HepG2 (cell line): Measurements from ENCODE around the gene SLC5A4. TPM values are rescaled to one million over a fixed set of nuclear protein-coding genes. Genes with fewer than 3 reads are reported as not detected.

Source experiments
- ARHGAP35 ChIP-seq: sonication (generic); formaldehyde crosslinking; IDR thresholded peaks from 2 replicates; pipeline ENCODE4 v1.9.0; 2022; ENCODE audit warnings: mild to moderate bottlenecking, inconsistent platforms, moderate library complexity, missing genetic modification reagents, borderline replicate concordance
- BRCA1 ChIP-seq: sonication (generic); formaldehyde crosslinking; IDR thresholded peaks from 2 replicates; pipeline ENCODE4 v1.4.0; 2020; ENCODE audit warnings: missing genetic modification reagents
- CCDC6 ChIP-seq: sonication (generic); formaldehyde crosslinking; IDR thresholded peaks from 2 replicates; pipeline ENCODE4 v1.8.1; 2022; ENCODE audit warnings: mild to moderate bottlenecking, missing genetic modification reagents, moderate library complexity
- MAFF ChIP-seq: IDR thresholded peaks from 2 replicates; pipeline ENCODE4 v1.6.1; 2011; ENCODE audit warnings: low read depth, low read length, improper control_type of control experiment
- MAFK ChIP-seq, 2 experiments: IDR thresholded peaks in 1 of 2; conservative IDR thresholded peaks in 1 of 2; 2 replicates each; pipeline ENCODE4 v1.6.1; 2011; ENCODE audit warnings: improper control_type of control experiment in 2 of 2, low read length in 2 of 2
- MAZ ChIP-seq, 2 experiments: sonication (generic) in 1 of 2; formaldehyde crosslinking in 1 of 2; IDR thresholded peaks; 2 replicates each; pipeline versions ENCODE4 v1.5.0 to v1.6.1; 2012 to 2020; ENCODE audit warnings: low read depth in 2 of 2, mild to moderate bottlenecking in 2 of 2, borderline replicate concordance in 1 of 2, improper control_type of control experiment in 1 of 2, low read length in 1 of 2, missing genetic modification reagents in 1 of 2, moderate library complexity in 1 of 2
- MYPOP ChIP-seq: sonication (generic); formaldehyde crosslinking; IDR thresholded peaks from 2 replicates; pipeline ENCODE4 v1.8.1; 2023; ENCODE audit warnings: mild to moderate bottlenecking, moderate library complexity, missing genetic modification reagents
- NFIC ChIP-seq: IDR thresholded peaks from 2 replicates; pipeline ENCODE4 v1.6.1; 2012; ENCODE audit warnings: mild to moderate bottlenecking, low read length, inconsistent platforms
- PHF20 ChIP-seq: sonication (generic); formaldehyde crosslinking; IDR thresholded peaks from 2 replicates; pipeline ENCODE4 v1.5.0; 2020; ENCODE audit warnings: mild to moderate bottlenecking, missing genetic modification reagents
- PLRG1 ChIP-seq: fragments of 450-650 bp; conservative IDR thresholded peaks from 2 replicates; pipeline ENCODE4 v1.6.1; 2016
- POGK ChIP-seq: sonication (generic); formaldehyde crosslinking; conservative IDR thresholded peaks from 2 replicates; pipeline ENCODE4 v1.8.0; 2022; ENCODE audit warnings: mild to moderate bottlenecking, moderate library complexity, missing genetic modification reagents
- WIZ ChIP-seq: sonication (generic); formaldehyde crosslinking; IDR thresholded peaks from 2 replicates; pipeline ENCODE4 v1.5.1; 2020; ENCODE audit warnings: mild to moderate bottlenecking, missing genetic modification reagents
- YEATS2 ChIP-seq: sonication (generic); formaldehyde crosslinking; IDR thresholded peaks from 2 replicates; pipeline ENCODE4 v1.4.0; 2020; ENCODE audit warnings: missing genetic modification reagents, borderline replicate concordance
- ZNF3 ChIP-seq: IDR thresholded peaks from 2 replicates; pipeline ENCODE4 v1.7.0; 2017; ENCODE audit warnings: inconsistent platforms
- ZNF629 ChIP-seq: sonication (generic); formaldehyde crosslinking; conservative IDR thresholded peaks from 2 replicates; pipeline ENCODE4 v1.5.0; 2020; ENCODE audit warnings: missing genetic modification reagents
- ZNF790 ChIP-seq: sonication (generic); formaldehyde crosslinking; IDR thresholded peaks from 2 replicates; pipeline ENCODE4 v1.8.0; 2022; ENCODE audit warnings: missing genetic modification reagents, mild to moderate bottlenecking, borderline replicate concordance
- ZNF841 ChIP-seq: sonication (generic); formaldehyde crosslinking; IDR thresholded peaks from 2 replicates; pipeline ENCODE4 v1.8.1; 2023; ENCODE audit warnings: missing genetic modification reagents, borderline replicate concordance
- ZNF891 ChIP-seq: sonication (generic); formaldehyde crosslinking; IDR thresholded peaks from 2 replicates; pipeline ENCODE4 v1.5.0; 2020; ENCODE audit warnings: mild to moderate bottlenecking, missing genetic modification reagents
- polyA plus RNA-seq, 8 experiments: library from polyadenylated mRNA; depleted of rRNA in 3 of 8; stranded (reverse) in 7 of 8; unstranded in 1 of 8; fragments of >200 nt; fragmentation: Illumina TruSeq in 4 of 8; extraction: Trizol in 4 of 8; gene quantifications; 2 replicates each; pipeline versions ENCODE4 v1.2.1 to v1.2.3, GENCODE V29; 2011 to 2016; ENCODE audit warnings: low read depth in 4 of 8, missing spikeins in 1 of 8, mixed read lengths in 1 of 8; ENCODE audit not compliant: insufficient read depth in 1 of 8
- total RNA-seq, 5 experiments: library from RNA; depleted of rRNA; stranded (reverse); fragments of >200 nt; fragmentation: Illumina TruSeq; extraction: Trizol; gene quantifications; 2 replicates each; pipeline ENCODE4 v1.2.3, GENCODE V29; 2016; ENCODE audit warnings: low read depth in 1 of 5
- TF ChIP-seq, protein P1 (sequence below): sonication (generic); formaldehyde crosslinking; IDR thresholded peaks from 2 replicates; pipeline ENCODE4 v1.4.0; 2020; ENCODE audit warnings: missing genetic modification reagents
- TF ChIP-seq, protein P2 (sequence below): sonication (generic); formaldehyde crosslinking; IDR thresholded peaks from 2 replicates; pipeline ENCODE4 v1.4.0; 2020; ENCODE audit warnings: low read depth, missing genetic modification reagents

Gene SLC5A4
- total and polyA plus RNA-seq, 2 of the 13 experiments (the other 11 are each of a cell fraction or from before 2014, with no cell fraction given) = not detected

- TF ChIP-seq, protein P1, sequence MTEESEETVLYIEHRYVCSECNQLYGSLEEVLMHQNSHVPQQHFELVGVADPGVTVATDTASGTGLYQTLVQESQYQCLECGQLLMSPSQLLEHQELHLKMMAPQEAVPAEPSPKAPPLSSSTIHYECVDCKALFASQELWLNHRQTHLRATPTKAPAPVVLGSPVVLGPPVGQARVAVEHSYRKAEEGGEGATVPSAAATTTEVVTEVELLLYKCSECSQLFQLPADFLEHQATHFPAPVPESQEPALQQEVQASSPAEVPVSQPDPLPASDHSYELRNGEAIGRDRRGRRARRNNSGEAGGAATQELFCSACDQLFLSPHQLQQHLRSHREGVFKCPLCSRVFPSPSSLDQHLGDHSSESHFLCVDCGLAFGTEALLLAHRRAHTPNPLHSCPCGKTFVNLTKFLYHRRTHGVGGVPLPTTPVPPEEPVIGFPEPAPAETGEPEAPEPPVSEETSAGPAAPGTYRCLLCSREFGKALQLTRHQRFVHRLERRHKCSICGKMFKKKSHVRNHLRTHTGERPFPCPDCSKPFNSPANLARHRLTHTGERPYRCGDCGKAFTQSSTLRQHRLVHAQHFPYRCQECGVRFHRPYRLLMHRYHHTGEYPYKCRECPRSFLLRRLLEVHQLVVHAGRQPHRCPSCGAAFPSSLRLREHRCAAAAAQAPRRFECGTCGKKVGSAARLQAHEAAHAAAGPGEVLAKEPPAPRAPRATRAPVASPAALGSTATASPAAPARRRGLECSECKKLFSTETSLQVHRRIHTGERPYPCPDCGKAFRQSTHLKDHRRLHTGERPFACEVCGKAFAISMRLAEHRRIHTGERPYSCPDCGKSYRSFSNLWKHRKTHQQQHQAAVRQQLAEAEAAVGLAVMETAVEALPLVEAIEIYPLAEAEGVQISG (CRISPR knock-in tag) = peak; percentile 56; the same call in 1 of the 2 replicates
- TF ChIP-seq MYPOP (CRISPR knock-in tag) = peak; percentile 69; the same call in 1 of the 2 replicates
- no peak for TF ChIP-seq ZNF841 (CRISPR knock-in tag)
- TF ChIP-seq NFIC = no peak
- 0 out of 2 replicates have a peak, but pooled peaks have one; percentile 18 for TF ChIP-seq ARHGAP35 (CRISPR knock-in tag)
- TF ChIP-seq YEATS2 = peak; percentile 28; the same call in 1 of the 2 replicates
- TF ChIP-seq BRCA1 (CRISPR knock-in tag) = no peak
- TF ChIP-seq MAFK (conservative IDR thresholded peaks at IDR 0.05 in 1 of 2, IDR thresholded peaks at IDR 0.05 in 1 of 2; ENCODE audit: low read length in 2 of 2) = no peak
- TF ChIP-seq MAZ (IDR thresholded peaks at IDR 0.05; ENCODE audit: borderline replicate concordance, low read depth, low read length) = peak; percentile 57; the same call in 1 of the 2 replicates
- no peak for TF ChIP-seq MAZ (CRISPR knock-in tag; IDR thresholded peaks at IDR 0.05; ENCODE audit: low read depth)
- TF ChIP-seq CCDC6 = no peak
- TF ChIP-seq PHF20 (CRISPR knock-in tag) = 0 out of 2 replicates have a peak, but pooled peaks have one; percentile 11
- TF ChIP-seq PLRG1 = no peak
- TF ChIP-seq ZNF3 = no peak
- 0 out of 2 replicates have a peak, but pooled peaks have one; percentile 32 for TF ChIP-seq ZNF629 (CRISPR knock-in tag)
- TF ChIP-seq POGK (CRISPR knock-in tag) = peak; percentile 47; the same call in 1 of the 2 replicates
- no peak for TF ChIP-seq WIZ (CRISPR knock-in tag)
- TF ChIP-seq MAFF = no peak
- no peak for TF ChIP-seq ZNF790
- TF ChIP-seq ZNF891 (CRISPR knock-in tag) = 0 out of 2 replicates have a peak, but pooled peaks have one; percentile 38
- TF ChIP-seq, protein P2, sequence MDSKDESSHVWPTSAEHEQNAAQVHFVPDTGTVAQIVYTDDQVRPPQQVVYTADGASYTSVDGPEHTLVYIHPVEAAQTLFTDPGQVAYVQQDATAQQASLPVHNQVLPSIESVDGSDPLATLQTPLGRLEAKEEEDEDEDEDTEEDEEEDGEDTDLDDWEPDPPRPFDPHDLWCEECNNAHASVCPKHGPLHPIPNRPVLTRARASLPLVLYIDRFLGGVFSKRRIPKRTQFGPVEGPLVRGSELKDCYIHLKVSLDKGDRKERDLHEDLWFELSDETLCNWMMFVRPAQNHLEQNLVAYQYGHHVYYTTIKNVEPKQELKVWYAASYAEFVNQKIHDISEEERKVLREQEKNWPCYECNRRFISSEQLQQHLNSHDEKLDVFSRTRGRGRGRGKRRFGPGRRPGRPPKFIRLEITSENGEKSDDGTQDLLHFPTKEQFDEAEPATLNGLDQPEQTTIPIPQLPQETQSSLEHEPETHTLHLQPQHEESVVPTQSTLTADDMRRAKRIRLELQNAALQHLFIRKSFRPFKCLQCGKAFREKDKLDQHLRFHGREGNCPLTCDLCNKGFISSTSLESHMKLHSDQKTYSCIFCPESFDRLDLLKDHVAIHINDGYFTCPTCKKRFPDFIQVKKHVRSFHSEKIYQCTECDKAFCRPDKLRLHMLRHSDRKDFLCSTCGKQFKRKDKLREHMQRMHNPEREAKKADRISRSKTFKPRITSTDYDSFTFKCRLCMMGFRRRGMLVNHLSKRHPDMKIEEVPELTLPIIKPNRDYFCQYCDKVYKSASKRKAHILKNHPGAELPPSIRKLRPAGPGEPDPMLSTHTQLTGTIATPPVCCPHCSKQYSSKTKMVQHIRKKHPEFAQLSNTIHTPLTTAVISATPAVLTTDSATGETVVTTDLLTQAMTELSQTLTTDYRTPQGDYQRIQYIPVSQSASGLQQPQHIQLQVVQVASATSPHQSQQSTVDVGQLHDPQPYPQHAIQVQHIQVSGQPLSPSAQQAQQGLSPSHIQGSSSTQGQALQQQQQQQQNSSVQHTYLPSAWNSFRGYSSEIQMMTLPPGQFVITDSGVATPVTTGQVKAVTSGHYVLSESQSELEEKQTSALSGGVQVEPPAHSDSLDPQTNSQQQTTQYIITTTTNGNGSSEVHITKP (CRISPR knock-in tag) = no peak
Observed at GRCh38 chr22:32202539-32203180, 52.5 kb downstream of the SLC5A4 start (continued).
